HG02840 (cell line): ENCODE measurements around the gene SEMA3A.
"Not testable (repeated sequence)": the region's sequence is repeated elsewhere in the genome, so short reads cannot be mapped to it uniquely, and the experiment has no call there.

Experiments
- ATAC-seq: cut with Tn5 transposase; IDR thresholded peaks from one replicate; pipeline ENCODE4 v1.9.1; 2021; ENCODE audit warnings: mild to moderate bottlenecking, moderate library complexity, moderate number of reproducible peaks; ENCODE audit not compliant: unreplicated experiment, low FRiP score

Gene SEMA3A

DNA sequence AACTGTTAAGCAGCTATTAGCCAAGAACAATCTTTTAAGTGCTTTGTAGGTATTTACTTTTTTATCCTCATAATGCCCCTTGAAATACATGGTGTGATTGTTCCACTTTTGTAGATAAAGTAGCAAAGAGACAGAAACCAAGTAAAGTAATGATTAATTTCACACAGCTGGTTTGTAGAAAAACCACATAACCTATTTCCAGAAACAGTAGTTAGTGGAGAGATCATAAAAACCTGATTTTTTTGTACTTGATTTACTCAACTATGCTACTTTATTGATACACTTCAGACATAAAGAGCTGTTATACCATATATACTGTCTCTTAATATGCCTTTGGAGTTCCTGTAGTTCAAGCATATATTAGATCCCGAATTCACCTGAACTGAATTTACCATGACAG is 118.4 kb downstream of the SEMA3A start:
- no peak for ATAC-seq

DNA sequence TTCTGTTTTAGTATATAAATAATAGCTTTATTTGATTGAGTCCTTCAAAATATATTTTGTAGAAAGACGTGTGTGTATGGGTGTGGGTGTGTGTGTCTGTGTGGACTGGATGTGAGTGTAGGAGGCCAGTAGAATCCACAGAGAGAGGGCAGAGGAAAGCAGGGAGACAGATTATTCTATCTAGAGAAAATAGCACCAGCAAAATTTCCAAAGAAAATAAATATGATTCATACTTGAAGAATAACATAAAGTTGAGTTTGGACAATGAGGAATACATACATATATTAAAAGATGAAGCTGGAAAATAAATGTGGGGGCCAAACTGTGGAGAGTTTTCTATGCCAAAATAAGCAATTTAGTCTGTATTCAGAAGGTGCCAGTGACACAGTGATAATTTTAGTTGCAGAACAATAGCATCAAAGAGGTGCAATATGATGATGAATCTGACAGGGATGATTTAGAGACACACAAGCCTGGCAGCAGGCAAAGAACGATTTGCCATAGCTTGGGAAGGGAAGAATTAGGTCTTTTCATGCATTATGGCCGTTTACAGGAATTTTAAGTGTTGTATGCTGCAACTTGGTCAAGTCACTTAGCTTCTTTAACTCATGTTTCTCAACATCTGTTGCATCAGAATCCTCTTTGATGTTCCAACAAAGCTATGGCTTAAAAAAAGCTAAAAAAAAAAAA is 121.3 kb downstream of the SEMA3A start:
- no peak for ATAC-seq

DNA sequence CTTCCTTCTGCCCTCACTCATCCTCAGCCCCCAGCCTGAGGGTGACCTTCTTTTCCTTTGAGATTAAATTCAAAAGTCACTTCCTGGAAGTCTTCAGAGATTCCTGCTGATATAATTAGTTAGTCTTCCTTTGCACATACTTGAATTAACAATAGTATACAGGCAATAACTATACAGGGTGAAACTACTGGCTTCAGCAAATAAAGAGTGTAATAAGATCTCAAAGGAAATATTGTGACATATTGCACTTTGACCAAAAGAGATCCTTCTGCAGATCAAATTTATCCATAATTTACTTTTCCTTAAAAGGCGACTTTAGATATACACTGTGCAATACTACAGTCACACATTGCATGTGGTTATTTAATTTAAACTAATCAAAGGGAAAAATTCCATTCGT is 123.8 kb downstream of the SEMA3A start:
- no peak for ATAC-seq

DNA sequence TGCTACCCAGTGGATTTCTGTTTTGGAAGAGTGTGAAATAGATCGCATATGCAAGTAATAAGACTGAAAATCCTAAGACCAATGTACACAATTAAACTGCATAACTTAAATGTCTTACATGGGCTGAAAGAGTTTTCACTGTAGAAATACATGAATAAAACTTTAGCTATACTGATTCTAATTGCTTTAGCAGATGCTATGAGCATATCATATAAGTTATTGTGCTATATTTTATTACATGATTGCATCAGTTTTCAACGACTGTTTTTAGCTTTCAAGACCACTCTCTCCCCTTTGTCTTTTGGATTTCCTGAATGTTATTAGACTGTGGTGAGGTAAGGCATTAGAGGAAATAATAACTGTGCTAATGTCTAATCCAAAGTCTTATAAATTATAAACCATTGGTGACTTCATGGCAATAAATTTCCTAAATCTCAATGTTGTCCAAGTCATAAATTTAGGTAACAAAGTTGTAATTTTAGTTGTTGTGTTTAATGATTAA is 124.5 kb downstream of the SEMA3A start:
- no peak for ATAC-seq

DNA sequence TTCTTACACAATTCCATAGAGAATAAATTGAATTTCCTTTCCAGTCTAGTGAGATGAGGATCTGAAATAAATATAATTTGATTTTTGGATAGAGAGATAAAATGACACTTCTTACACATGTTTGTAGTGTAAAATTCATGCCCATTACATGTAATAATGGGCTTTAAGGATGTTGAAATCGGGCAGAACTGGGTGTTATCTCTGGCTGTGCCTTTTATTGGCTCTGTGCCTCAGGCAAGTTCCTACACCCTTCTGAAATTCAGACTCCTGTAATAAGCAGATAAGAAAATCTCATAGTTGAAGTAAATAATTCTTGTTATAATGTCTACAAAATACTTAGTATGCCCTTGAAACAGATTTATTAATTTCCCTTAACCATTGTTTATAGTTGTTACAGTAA is 125.6 kb downstream of the SEMA3A start:
- ATAC-seq: no peak

DNA sequence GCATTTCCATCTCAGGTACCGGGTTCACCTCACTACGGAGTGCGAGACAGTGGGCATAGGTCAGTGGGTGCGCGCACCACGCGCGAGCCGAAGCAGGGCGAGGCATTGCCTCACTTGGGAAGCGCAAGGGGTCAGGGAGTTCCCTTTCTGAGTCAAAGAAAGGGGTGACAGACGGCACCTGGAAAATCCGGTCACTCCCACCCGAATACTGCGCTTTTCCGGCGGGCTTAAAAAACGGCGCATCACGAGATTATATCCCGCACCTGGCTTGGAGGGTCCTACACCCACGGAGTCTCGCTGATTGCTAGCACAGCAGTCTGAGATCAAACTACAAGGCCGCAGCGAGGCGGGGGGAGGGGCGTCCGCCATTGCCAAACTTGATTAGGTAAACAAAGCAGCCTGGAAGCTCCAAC is 132.1 kb downstream of the SEMA3A start:
- not testable (repeated sequence) for ATAC-seq

DNA sequence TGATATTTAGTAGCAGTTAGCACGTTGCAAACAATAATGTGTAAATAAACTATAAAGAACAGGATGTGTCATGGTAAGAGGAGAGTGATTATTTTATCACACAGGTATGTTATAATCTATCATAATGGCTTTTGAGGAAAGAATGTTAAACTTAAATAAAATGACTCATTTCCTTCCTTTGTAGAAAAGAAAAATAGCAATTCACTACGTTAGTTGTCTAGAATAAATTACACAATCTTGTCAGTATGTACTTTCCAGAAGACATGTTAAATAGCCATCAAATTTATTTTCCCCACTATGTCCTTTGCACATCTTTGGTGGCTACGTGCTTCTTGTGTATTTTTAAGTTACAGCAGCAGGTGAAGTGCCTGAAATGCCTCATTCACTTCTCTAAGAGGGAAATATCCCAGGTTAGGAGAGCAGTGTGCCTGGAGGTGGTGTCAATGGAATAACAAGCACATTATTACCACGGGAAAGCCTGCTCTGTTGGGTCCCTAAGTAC is 133.8 kb downstream of the SEMA3A start:
- no peak for ATAC-seq

DNA sequence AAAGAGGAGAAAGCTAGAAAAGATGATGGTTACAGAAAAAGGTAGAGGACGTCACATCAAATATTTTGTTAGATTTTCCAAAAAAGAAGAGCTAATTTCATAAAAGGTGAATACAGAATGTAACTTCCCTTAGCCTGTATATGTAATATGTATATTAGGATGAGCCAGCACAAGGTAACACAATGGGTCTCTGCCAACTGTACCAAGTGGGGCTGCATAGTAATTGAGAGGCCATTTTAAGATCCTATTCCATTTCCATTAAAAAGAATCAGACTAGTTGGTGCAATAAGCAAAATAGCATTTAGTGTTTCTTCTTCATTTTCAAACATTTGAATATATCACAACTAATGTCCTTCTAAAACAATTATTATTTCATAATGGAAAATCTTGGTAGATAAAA is 134.6 kb downstream of the SEMA3A start:
- no peak for ATAC-seq

DNA sequence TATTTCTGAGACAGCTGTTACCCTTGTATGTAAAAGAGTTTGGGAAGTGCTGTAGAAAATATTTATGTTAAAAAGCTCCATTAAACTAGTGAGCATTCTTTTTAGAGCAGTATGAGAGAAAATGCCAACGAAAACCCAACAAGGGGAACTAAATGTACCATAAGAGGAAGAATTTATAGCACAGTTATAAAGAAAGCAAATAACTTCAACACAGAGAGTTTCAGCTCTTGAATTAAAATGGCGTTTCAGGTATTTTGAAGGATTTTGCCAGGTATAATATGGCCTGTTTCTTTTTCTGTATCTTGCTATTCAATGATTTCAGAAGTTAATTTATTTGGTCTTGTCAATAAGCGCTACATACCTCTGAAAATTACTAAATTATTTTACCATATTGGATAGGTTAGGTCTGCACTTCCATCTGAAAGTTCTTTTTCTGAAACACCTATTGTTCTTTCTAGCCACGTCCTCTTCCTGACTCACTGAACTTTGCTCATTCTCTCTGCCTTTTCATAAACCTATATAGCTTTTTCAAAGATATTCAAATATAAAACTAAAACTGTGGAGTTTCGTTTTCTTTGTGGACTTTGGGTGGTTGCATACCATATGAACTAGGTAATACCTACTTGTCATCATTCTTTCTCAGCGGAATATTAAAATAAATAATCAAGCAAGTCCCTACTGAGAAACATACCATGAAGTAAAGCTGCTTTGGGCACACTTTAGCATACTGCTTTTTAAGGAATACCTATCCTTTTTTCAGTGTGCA is 136.1 kb downstream of the SEMA3A start:
- ATAC-seq: no peak

DNA sequence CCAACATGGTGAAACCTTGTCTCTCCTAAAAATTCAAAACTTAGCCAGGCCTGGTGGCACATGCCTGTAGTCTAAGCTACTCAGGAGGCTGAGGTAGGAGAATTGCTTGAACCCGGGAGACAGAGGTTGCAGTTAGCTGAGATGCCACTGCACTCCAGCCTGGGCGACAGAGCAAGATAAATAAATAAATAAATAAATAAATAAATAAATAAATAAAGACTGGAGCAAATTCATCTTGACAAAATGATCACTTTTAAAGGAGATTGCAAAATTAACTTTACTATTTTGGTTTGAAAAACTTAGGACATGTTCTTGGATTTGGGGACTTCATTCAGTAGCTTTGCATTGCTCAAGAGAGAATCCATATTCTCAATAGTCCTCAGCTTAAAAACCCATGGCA is 137.0 kb downstream of the SEMA3A start:
- ATAC-seq: no peak

DNA sequence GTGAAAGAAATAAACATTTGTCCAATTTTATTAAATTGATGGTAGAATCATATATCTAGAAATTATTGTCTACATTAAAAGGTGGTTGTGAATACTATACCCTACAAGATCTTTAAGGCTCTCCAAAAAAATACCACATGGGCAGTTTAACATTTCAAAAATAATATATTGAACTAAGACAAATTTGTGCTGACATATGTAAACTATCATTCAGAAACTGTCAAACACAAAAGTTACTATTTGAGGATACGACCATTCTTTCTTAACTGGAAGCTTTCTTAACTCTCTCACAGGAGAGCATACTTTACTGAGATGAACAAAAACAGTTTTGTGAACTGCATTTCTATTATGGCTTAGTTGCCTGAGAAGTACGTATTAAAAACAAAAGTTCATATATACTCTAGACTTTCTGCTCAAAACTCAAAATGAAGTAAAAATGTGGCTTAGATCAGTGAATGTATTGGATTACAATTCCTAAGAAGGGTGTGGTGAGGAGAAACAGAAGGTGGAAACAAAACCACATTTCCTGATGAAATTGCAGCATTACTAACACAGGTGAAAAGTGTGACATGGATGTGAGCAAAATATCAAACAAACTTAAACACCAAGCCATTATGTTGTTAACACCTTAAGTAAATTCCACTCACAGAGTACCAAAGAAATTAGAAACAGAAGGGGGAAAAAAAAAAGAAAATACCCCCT is 138.5 kb downstream of the SEMA3A start:
- ATAC-seq: no peak

DNA sequence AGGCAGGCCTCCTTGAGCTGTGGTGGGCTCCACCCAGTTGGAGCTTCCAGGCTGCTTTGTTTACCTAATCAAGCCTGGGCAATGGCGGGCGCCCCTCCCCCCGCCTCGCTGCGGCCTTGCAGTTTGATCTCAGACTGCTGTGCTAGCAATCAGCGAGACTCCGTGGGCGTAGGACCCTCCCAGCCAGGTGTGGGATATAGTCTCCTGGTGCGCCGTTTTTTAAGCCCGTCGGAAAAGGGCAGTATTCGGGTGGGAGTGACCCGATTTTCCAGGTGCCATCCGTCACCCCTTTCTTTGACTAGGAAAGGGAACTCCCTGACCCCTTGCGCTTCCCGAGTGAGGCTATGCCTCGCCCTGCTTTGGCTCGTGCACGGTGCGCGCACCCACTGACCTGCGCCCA is 139.4 kb downstream of the SEMA3A start:
- ATAC-seq: not testable (repeated sequence)

DNA sequence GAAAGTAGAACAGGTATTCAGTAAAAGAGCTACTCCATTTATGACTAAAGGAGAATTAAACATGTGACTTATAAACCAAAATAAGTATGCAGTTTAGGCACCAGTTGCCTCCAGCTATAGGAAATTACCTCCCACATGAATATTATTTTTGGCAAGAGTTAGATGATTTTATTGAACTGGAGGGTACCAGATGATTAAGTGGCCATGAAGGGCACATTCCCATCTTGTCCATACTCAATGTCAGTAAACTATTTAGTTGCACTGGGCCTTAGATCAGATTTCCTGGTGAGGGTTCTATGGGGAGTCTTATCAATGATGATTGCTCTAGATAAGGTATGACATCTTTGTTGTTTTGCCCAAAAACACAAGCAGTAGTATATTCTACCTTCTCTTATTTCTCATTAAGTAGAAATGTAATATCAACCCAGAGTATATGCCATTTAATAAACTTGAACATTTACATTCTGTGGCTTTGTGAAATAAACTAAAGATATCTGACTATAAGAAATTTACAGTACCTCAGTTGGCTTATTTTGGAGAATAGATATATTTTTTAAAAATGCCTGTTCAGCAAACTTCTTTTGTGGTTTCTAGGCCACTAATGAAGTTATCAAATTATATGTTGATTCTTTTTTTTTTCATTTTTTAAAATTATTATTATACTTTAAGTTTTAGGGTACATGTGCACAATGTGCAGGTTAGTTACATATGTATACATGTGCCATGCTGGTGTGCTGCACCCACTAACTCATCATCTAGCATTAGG is 145.3 kb downstream of the SEMA3A start:
- no peak for ATAC-seq

DNA sequence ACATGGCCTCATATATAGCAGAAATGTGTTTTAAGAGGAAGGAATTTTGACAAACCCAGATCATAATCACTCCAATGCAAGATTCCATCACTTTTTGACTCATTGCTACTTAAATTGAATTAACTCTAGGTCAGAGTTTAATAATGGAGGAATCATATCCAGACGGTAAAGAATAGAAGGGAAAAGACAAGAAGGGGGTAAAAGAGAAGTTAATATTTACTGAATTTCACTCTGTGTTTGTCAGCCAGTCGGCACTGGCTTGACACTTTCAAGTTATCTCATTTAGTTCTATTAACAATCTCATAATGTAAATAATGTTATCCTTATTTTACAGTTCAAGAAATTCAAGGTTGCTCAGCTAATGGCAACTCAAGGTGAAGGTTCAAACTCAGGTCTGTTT is 147.5 kb downstream of the SEMA3A start:
- ATAC-seq: no peak

DNA sequence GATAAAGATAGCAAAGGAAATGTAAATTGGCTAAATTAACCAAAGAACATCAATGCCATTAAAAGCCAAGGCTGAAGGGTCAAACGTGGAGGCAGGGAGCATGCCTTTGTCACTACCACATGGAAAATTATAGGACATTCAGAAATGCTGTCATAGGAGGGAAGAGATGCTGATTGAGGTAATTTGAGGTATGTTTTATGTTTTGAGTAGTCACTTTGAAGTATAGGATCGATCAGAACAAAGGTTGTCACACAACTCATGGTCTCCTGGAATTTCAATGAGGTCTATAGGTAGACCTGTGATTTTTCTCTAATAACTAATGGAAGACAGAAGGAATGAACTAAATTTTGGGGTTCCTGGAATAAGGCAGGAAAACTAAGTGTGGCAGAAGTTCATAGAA is 149.8 kb downstream of the SEMA3A start:
- no peak for ATAC-seq

DNA sequence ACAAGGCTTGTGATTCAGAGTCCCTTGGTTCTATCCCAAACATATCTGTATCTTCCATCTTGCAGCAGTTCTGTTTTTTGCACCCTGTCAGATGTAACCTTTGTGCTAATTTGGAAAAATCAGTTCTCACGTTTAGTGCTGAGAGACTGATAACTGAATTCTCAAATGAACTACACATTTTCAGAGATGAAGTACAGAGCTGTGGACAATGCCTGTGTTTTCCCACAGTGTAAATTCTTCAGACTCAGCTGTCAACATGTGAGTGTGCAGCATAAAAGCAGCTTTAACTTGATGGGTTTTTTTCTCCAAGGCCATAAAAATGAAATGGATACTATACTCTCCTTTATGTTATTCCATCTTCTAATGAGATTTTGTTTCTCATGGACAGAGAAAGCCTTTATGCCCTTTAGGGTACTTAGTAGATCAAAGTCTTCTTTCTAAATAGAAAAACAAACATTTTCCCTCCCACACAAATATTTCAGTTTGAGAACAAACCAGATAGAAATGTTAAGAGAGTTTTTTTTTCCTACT is 150.9 kb downstream of the SEMA3A start:
- no peak for ATAC-seq

DNA sequence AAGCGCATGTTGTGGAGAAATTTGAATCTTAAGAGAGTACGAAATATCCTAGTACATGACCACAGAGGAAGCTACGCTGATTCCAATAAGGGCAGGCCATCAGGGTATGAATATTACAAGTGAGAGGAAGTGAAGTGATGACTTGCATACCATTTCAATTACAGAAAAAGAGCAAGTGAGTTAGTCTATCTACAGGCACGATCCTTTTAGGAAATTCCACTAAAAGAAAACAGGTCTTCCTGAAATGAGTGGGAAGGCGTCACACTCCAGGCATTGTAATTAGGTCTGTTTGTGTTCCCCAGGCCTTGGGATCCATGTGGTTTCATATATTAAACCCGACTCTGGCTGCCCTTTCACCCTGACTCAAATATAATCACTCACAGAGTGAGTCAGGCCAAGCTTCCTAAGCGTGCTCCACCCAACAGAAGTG is 152.5 kb downstream of the SEMA3A start:
- ATAC-seq: no peak

DNA sequence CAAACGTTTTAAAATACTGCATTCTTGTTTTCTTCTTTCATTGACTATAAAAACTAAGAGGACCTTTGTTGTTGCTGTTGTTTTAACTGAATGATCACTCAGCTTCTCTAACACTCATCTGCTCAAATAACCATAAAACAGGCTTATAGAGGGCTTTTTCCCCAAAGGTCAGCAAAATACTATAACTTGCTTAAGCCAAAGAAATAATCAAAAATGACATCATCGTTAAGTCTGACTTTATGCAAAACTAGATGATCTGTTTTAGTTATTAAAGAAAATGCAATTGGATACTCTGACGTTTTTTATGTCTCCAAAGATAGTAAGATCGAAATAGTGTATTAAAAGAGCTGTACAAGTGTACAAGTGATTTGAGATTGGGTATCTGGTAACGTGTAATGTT is 152.9 kb downstream of the SEMA3A start:
- ATAC-seq: no peak

DNA sequence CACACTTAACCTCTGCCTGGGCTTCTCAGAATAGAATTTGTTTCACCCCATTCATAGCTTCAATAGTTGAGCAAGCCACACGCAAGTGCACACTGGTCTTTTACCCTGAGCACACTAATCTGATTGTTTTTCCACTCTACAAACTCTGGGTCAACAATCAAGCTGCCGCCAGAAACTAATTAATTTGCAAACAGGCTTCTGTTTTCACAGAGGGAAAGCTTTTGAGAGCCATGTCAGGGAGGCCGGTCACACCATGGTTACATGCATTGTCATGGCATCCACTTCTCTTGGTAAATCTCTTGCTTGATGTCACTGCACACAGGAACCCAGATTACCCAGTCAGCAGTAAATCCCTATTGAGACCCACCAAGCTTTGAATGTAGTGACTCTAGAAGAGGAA is 154.2 kb downstream of the SEMA3A start:
- ATAC-seq: no peak

DNA sequence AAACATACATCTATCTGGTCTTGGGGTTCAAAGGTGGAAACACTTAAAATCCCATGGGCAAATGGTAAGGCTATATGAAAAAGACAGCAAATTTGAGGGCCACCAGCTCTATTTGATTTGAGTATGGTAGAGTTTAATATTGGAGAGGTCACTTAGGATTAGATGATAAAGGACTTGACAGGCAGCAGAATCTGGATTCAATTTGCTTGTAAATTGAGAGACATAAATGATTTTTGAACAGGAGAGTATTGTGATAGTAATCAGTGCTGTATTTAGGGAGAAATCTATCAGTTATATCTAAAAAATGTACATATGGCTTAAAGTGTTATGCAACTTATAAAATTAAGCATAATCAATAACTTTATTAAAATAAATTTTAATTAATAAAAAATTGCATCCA is 155.2 kb downstream of the SEMA3A start:
- no peak for ATAC-seq
